Uterus (tissue), 4 donors: Measurements from ENCODE around the gene GABPB1. TPM values are rescaled to one million over a fixed set of nuclear protein-coding genes. Genes with fewer than 3 reads are reported as not detected.
"Not testable (repeated sequence)": the region's sequence is repeated elsewhere in the genome, so short reads cannot be mapped to it uniquely, and the experiment has no call there.

ENCODE experiments used
- DNase-seq, 2 donors: peaks; one replicate each; pipeline ENCODE4 v3.0.0-alpha.2; 2019 to 2020
- H3K27ac ChIP-seq, 2 donors: fragments of 200-600 bp; sonication (generic); 1 replicate in 1 of 2; 2 replicates in 1 of 2; pipeline ENCODE4 v1.5.1; 2016 to 2018
- H3K27me3 ChIP-seq, 2 donors: fragments of 200-600 bp; sonication (generic); one replicate each; pipeline ENCODE4 v1.5.1; 2018 to 2019; ENCODE audit warnings: control low read depth in 1 of 2
- H3K36me3 ChIP-seq, 2 donors: fragments of 200-600 bp; sonication (generic); one replicate each; pipeline ENCODE4 v1.5.1; 2019; ENCODE audit warnings: control low read depth in 1 of 2
- H3K4me1 ChIP-seq, 2 donors: fragments of 200-600 bp; sonication (generic); one replicate each; pipeline ENCODE4 v1.5.1; 2018 to 2019; ENCODE audit warnings: control low read depth in 1 of 2
- H3K4me3 ChIP-seq, 2 donors: fragments of 200-600 bp; sonication (generic); 1 replicate in 1 of 2; 2 replicates in 1 of 2; pipeline ENCODE4 v1.5.1; 2018 to 2019; ENCODE audit warnings: mild to moderate bottlenecking in 1 of 2
- H3K9me3 ChIP-seq, 2 donors: fragments of 200-600 bp; sonication (generic); one replicate each; pipeline ENCODE4 v1.5.1; 2019; ENCODE audit warnings: control low read depth in 1 of 2
- CTCF ChIP-seq, 4 experiments: fragments of 200-600 bp in 2 of 4; fragments of 450-650 bp in 2 of 4; sonication (generic) in 2 of 4; IDR thresholded peaks; one replicate each; pipeline ENCODE4 v1.5.1; 2016 to 2019; ENCODE audit warnings: antibody characterized with exemption in 4 of 4, mild to moderate bottlenecking in 2 of 4, moderate library complexity in 1 of 4
- POLR2A ChIP-seq, 2 donors: fragments of 450-650 bp; IDR thresholded peaks; one replicate each; pipeline ENCODE4 v1.6.1; 2016; ENCODE audit warnings: antibody characterized with exemption in 2 of 2, mild to moderate bottlenecking in 1 of 2, moderate library complexity in 1 of 2
- intact Hi-C: fragments of 100-400 bp; cut with DNase I; formaldehyde crosslinking; loops from one replicate; pipeline ENCODE4 v1.15.1; 2023; ENCODE audit warnings: low total_unique reads
- total RNA-seq, 4 donors: library from RNA; depleted of rRNA in 3 of 4; stranded (reverse); fragments of >200 nt in 3 of 4; gene quantifications; one replicate each; pipeline versions ENCODE4 v1.1.0 to v1.2.4, GENCODE V29; 2014 to 2023
- donor health status: DM: yes; HTN: yes; CAD: no.

The GABPB1 gene
- total RNA-seq, 4 donors from 2014 or later: 21.2 to 58.1 (median 34.0) TPM

- Histone ChIP-seq H3K36me3 (no peaks in the 10 kb centered on the region), H3K4me1 (no peaks in the 10 kb centered on the region), H3K27ac (no peak overlapping the region), H3K4me3 (no peak overlapping the region), H3K9me3 (no peaks in the 10 kb centered on the region), H3K27me3 (no peaks in the 10 kb centered on the region)
- intact Hi-C loops: no loop called here
- TF ChIP-seq POLR2A (IDR thresholded peaks at IDR 0.05) (no peak), CTCF (IDR thresholded peaks at IDR 0.05) (no peak)
- no peak for DNase-seq
Measured at GRCh38 chr15:50378776-50379175, 23.8 kb upstream of the GABPB1 start.

GRCh38 chr15:50377867-50378751 is 23.1 kb upstream of the GABPB1 start:
- H3K27ac ChIP-seq: no peak overlapping the region
- no peaks in the 10 kb centered on the region for H3K9me3 ChIP-seq
- DNase-seq: no peak
- no peaks in the 10 kb centered on the region for H3K27me3 ChIP-seq
- TF ChIP-seq CTCF (IDR thresholded peaks at IDR 0.05): no peak
- no peaks in the 10 kb centered on the region for H3K36me3 ChIP-seq
- no peak overlapping the region for H3K4me3 ChIP-seq
- no peaks in the 10 kb centered on the region for H3K4me1 ChIP-seq
- intact Hi-C loops: no loop called here

GRCh38 chr15:50369564-50369963 is 14.6 kb upstream of the GABPB1 start:
- H3K27ac ChIP-seq, H3K9me3 ChIP-seq, DNase-seq, intact Hi-C loops, H3K36me3 ChIP-seq, H3K27me3 ChIP-seq, H3K4me3 ChIP-seq, H3K4me1 ChIP-seq: not testable (repeated sequence)

- no peaks in the 10 kb centered on the region for H3K9me3 ChIP-seq
- no peak overlapping the region for H3K4me3 ChIP-seq
- no peaks in the 10 kb centered on the region for H3K36me3 ChIP-seq
- no peak for DNase-seq
- no peaks in the 10 kb centered on the region for H3K4me1 ChIP-seq
- H3K27ac ChIP-seq: no peak overlapping the region
- TF ChIP-seq POLR2A (IDR thresholded peaks at IDR 0.05) (no peak), CTCF (IDR thresholded peaks at IDR 0.05) (no peak)
- intact Hi-C loops: no loop called here
- no peaks in the 10 kb centered on the region for H3K27me3 ChIP-seq
Measured at GRCh38 chr15:50365971-50366370, 11.0 kb upstream of the GABPB1 start.

- intact Hi-C loops: no loop called here
- no peak for TF ChIP-seq CTCF (IDR thresholded peaks at IDR 0.05)
- no peak for TF ChIP-seq POLR2A (IDR thresholded peaks at IDR 0.05)
- Histone ChIP-seq H3K9me3 (no peaks in the 10 kb centered on the region), H3K27ac (no peak overlapping the region), H3K27me3 (no peaks in the 10 kb centered on the region), H3K4me1 (no peaks in the 10 kb centered on the region), H3K36me3 (no peaks in the 10 kb centered on the region), H3K4me3 (no peak overlapping the region)
- no peak for DNase-seq
Measured at GRCh38 chr15:50365570-50365969, 10.6 kb upstream of the GABPB1 start.
